Body of pancreas (tissue), 4 donors: ENCODE results near the gene HDAC8. TPM values are rescaled to one million over a fixed set of nuclear protein-coding genes. Genes with fewer than 3 reads are reported as not detected.

Source experiments
- ATAC-seq: fragments of 150-250 bp; one replicate; pipeline ENCODE4 v1.9.1; 2016
- DNase-seq, 4 donors: peaks; one replicate each; pipeline ENCODE4 v3.0.0-alpha.2; 2019
- H3K27ac ChIP-seq, 4 donors: fragments of 200-600 bp; sonication (generic); 1 replicate in 3 of 4; 2 replicates in 1 of 4; pipeline versions ENCODE4 v1.5.1 to v1.6.1; 2016 to 2019; ENCODE audit warnings: mild to moderate bottlenecking in 1 of 4, mixed read lengths in 1 of 4, moderate library complexity in 1 of 4
- H3K27me3 ChIP-seq, 2 donors: fragments of 200-600 bp; sonication (generic); one replicate each; pipeline ENCODE4 v1.6.0; 2016; ENCODE audit warnings: mild to moderate bottlenecking in 1 of 2
- H3K36me3 ChIP-seq, 2 donors: fragments of 200-600 bp; sonication (generic); replicated peaks in 1 of 2; 2 replicates each; pipeline ENCODE4 v1.5.1; 2016; ENCODE audit warnings: low read depth in 2 of 2; ENCODE audit not compliant: insufficient read depth in 1 of 2
- H3K4me1 ChIP-seq: fragments of 200-600 bp; sonication (generic); one replicate; pipeline ENCODE4 v1.6.0; 2016
- H3K4me3 ChIP-seq, 2 donors: fragments of 200-600 bp; sonication (generic); 1 replicate in 1 of 2; 2 replicates in 1 of 2; pipeline ENCODE4 v1.5.1; 2016 to 2019
- H3K9me3 ChIP-seq, 3 donors: fragments of 200-600 bp; sonication (generic); 1 replicate in 2 of 3; 2 replicates in 1 of 3; pipeline ENCODE4 v1.5.1; 2016
- POLR2A ChIP-seq, 3 donors: fragments of 450-650 bp; IDR thresholded peaks; one replicate each; pipeline ENCODE4 v1.6.1; 2016; ENCODE audit warnings: antibody characterized with exemption in 3 of 3, mild to moderate bottlenecking in 2 of 3
- WGBS, 2 donors: methylation state at CpG; one replicate each; pipeline ENCODE4 v1.1.5; 2017; 5-methylcytosine and 5-hydroxymethylcytosine counted together
- intact Hi-C: fragments of 100-400 bp; cut with DNase I; formaldehyde crosslinking; loops from one replicate; pipeline ENCODE4 v1.15.1; 2023
- total RNA-seq, 2 donors: library from RNA; depleted of rRNA; stranded (reverse); fragments of >200 nt; gene quantifications; one replicate each; pipeline ENCODE4 v1.1.0, GENCODE V29; 2016
- TF ChIP-seq, protein P1 (sequence below), 7 experiments: fragments of 450-650 bp in 4 of 7; fragments of 200-600 bp in 3 of 7; sonication (generic) in 3 of 7; IDR thresholded peaks; one replicate each; pipeline ENCODE4 v1.5.1; 2016 to 2019; ENCODE audit warnings: antibody characterized with exemption in 7 of 7

Gene HDAC8
- total RNA-seq, 2 donors from 2014 or later: 16.2 to 25.9 TPM

DNA sequence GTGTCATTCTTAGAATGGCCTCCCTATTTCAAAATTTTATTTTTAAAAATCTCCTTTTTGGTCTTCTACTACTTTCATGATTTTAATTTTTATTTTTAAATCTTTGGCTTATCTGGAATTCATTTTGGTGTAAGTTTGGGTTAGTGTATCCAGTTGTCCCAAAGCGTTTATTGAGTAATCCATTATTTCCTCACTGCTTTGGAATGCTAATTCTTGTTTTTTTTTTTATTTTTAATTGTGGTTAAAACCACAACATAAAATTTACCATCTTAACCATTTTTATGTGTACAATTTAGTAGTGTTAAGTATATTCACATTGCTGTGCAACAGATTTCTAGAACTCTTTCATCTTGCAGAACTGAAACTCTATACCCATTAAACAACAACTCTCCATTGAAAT lies 275.7 kb downstream of the HDAC8 start:
- Histone ChIP-seq H3K36me3 (no peaks in the 10 kb centered on the region), H3K27ac (no peak overlapping the region), H3K9me3 (no peaks in the 10 kb centered on the region), H3K27me3 (peaks cover 0 to 3% of the 10 kb centered on the region in 2 donors), H3K4me3 (no peak overlapping the region), H3K4me1 (no peaks in the 10 kb centered on the region)
- TF ChIP-seq POLR2A (IDR thresholded peaks at IDR 0.05): no peak
- TF ChIP-seq, protein P1, sequence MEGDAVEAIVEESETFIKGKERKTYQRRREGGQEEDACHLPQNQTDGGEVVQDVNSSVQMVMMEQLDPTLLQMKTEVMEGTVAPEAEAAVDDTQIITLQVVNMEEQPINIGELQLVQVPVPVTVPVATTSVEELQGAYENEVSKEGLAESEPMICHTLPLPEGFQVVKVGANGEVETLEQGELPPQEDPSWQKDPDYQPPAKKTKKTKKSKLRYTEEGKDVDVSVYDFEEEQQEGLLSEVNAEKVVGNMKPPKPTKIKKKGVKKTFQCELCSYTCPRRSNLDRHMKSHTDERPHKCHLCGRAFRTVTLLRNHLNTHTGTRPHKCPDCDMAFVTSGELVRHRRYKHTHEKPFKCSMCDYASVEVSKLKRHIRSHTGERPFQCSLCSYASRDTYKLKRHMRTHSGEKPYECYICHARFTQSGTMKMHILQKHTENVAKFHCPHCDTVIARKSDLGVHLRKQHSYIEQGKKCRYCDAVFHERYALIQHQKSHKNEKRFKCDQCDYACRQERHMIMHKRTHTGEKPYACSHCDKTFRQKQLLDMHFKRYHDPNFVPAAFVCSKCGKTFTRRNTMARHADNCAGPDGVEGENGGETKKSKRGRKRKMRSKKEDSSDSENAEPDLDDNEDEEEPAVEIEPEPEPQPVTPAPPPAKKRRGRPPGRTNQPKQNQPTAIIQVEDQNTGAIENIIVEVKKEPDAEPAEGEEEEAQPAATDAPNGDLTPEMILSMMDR (IDR thresholded peaks at IDR 0.05): no peak
- 57 to 67% methylated on average over 1 of the region's 1 CpG for WGBS, 2 donors
- DNase-seq (no peak), ATAC-seq (no peak)
- intact Hi-C loops: no loop called here

DNA sequence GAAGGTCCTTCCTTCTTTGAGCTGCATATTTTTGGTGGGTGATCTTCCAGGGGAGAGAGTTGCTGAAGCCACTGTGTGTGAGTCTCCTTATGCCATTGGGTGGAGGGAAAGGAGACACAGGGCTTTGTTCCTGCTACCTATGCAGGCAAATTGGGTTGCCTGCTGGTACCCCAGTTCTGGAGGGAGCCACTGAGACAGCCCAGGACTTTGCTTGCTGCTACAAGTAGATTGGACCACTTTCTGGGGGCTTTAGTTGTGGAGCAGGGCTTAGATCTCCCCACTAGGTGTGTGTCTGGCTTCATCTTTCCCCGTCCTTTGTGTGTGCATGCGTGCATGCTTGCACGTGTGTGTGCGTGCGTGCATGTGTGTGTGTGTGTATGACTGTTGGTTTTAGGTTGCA lies 276.9 kb downstream of the HDAC8 start:
- H3K9me3 ChIP-seq: no peaks in the 10 kb centered on the region
- intact Hi-C loops: no loop called here
- DNase-seq: no peak
- H3K4me3 ChIP-seq: no peak overlapping the region
- TF ChIP-seq, protein P1 (IDR thresholded peaks at IDR 0.05): no peak
- TF ChIP-seq POLR2A (IDR thresholded peaks at IDR 0.05): no peak
- H3K4me1 ChIP-seq: no peaks in the 10 kb centered on the region
- peaks cover 0 to 3% of the 10 kb centered on the region in 2 donors for H3K27me3 ChIP-seq
- WGBS, 2 donors: 65% methylated on average over 5 of the region's 5 CpGs; no CpG with 5 or more reads in 1 of the 2 donors
- no peaks in the 10 kb centered on the region for H3K36me3 ChIP-seq
- no peak overlapping the region for H3K27ac ChIP-seq
- no peak for ATAC-seq

DNA sequence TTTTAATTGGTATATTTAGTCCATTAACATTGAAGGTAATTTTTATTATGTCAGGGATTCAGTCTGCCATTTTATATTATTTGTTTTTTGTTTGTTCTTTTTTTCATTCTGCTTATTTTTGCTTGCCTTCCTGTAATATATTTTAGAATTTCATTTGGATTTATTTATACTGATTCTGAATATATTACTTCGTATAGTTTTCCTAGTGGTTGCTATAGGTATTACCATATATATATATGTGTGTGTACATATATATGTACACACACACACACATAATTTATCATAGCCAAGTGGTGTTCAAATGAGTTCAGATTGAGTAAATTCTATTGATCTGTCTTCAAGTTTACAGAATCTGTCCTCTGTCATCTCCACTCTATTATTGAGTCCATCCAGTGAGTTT lies 278.1 kb downstream of the HDAC8 start:
- DNase-seq: no peak
- WGBS, 2 donors: 16 to 18% methylated on average over 1 of the region's 1 CpG
- TF ChIP-seq POLR2A (IDR thresholded peaks at IDR 0.05): no peak
- TF ChIP-seq, protein P1 (IDR thresholded peaks at IDR 0.05): no peak
- no peaks in the 10 kb centered on the region for H3K36me3 ChIP-seq
- ATAC-seq: no peak
- H3K27ac ChIP-seq: no peak overlapping the region
- H3K4me1 ChIP-seq: no peaks in the 10 kb centered on the region
- H3K4me3 ChIP-seq: no peak overlapping the region
- no peaks in the 10 kb centered on the region for H3K9me3 ChIP-seq
- intact Hi-C loops: no loop called here
- peaks cover 0 to 3% of the 10 kb centered on the region in 2 donors for H3K27me3 ChIP-seq

DNA sequence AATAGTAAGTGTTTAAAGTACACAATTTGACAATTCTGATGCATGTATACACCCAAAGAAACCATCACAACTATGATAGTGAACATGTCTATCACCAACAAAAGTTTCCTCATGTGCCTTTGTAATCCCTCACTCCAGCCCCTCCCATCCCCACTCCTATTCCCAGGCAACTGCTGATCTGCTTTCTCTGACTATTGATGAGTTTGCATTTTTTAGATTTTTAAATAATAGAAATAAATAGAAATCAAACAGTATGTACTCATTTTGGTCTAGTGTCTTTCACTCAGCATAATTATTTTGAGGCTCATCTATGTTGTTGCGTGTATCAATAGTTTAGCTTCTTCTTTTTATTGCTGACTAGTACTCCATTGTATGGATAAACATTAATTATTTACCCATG lies 290.3 kb downstream of the HDAC8 start:
- H3K4me1 ChIP-seq: no peaks in the 10 kb centered on the region
- DNase-seq (no peak), ATAC-seq (no peak)
- intact Hi-C loops: no loop called here
- H3K9me3 ChIP-seq: no peaks in the 10 kb centered on the region
- 93 to 100% methylated on average over 1 of the region's 1 CpG for WGBS, 2 donors
- no peaks in the 10 kb centered on the region for H3K27me3 ChIP-seq
- H3K27ac ChIP-seq: no peak overlapping the region
- TF ChIP-seq POLR2A (IDR thresholded peaks at IDR 0.05): no peak
- TF ChIP-seq, protein P1 (IDR thresholded peaks at IDR 0.05): no peak
- no peaks in the 10 kb centered on the region for H3K36me3 ChIP-seq
- H3K4me3 ChIP-seq: no peak overlapping the region

DNA sequence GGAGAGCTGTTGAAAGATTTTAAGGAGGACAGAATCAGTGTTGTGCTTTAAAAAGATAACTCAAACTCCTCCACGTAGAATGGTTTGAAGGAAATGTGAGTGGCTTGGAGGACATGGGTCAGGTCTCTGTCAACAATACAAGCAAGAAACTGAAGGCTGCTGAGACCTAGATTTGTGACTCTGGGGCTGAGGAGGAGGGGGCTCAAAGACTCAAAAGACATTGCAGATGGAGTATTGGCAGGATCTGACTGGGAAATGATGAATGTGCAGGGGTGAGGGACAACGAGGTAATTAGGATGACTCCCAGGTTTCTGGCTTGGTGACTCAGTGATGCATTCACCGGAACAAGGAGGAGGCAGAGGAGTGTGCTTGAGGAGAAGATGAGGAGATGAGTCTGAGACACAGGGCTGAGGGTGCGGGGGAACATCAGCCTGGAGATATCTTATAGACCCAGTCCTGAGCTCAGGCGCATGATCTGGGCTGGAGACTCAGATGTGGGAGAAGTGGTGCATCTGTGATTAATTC lies 292.3 kb downstream of the HDAC8 start:
- no peaks in the 10 kb centered on the region for H3K36me3 ChIP-seq
- TF ChIP-seq, protein P1 (IDR thresholded peaks at IDR 0.05): no peak
- TF ChIP-seq POLR2A (IDR thresholded peaks at IDR 0.05): no peak
- H3K4me3 ChIP-seq: no peak overlapping the region
- DNase-seq (no peak), ATAC-seq (no peak)
- peaks cover 7% of the 10 kb centered on the region for H3K4me1 ChIP-seq
- WGBS, 2 donors: 51 to 63% methylated on average over 4 to 5 of the region's 5 CpGs
- no peaks in the 10 kb centered on the region for H3K9me3 ChIP-seq
- no peak overlapping the region for H3K27ac ChIP-seq
- H3K27me3 ChIP-seq: no peaks in the 10 kb centered on the region
- intact Hi-C loops: no loop called here
